Measurements from ENCODE around the gene XXYLT1. TPM values are rescaled to one million over a fixed set of nuclear protein-coding genes. Genes with fewer than 3 reads are reported as not detected.

Gene XXYLT1
- total RNA-seq, 2 donors from 2014 or later, result 1.3 to 4.2 TPM

- 91 to 100% methylated on average over 2 to 3 of the region's 3 CpGs for WGBS, 2 donors
- no peaks in the 10 kb centered on the region for H3K9me3 ChIP-seq
- TF ChIP-seq CTCF (IDR thresholded peaks at IDR 0.05) (no peak), POLR2A (IDR thresholded peaks at IDR 0.05) (no peak)
- H3K4me1 ChIP-seq, result no peaks in the 10 kb centered on the region
- ATAC-seq, result no peak
- no peak overlapping the region for H3K27ac ChIP-seq
- DNase-seq, result no peak
- no peaks in the 10 kb centered on the region for H3K27me3 ChIP-seq
- no peak overlapping the region for H3K4me3 ChIP-seq
- H3K36me3 ChIP-seq (replicated peaks in 1 of 2; ENCODE audit: insufficient read depth in 1 of 2, low read depth in 2 of 2), result no peaks in the 10 kb centered on the region
- intact Hi-C loops (cut with DNase I), result no loop called here
These were observed 45.9 kb downstream of the XXYLT1 start for GRCh38 chr3:195224980-195225580.

- H3K27ac ChIP-seq, result peak overlapping the region in 1 of 4 donors; percentile 12
- WGBS, 2 donors, result 81 to 83% methylated on average over 9 to 12 of the region's 12 CpGs
- no peak overlapping the region for H3K4me3 ChIP-seq
- no peak for ATAC-seq
- H3K4me1 ChIP-seq, result no peaks in the 10 kb centered on the region
- H3K36me3 ChIP-seq (replicated peaks in 1 of 2; ENCODE audit: insufficient read depth in 1 of 2, low read depth in 2 of 2), result no peaks in the 10 kb centered on the region
- no peaks in the 10 kb centered on the region for H3K9me3 ChIP-seq
- no peak for DNase-seq
- intact Hi-C loops (cut with DNase I), result no loop called here
- no peaks in the 10 kb centered on the region for H3K27me3 ChIP-seq
- no peak for TF ChIP-seq POLR2A (IDR thresholded peaks at IDR 0.05)
- TF ChIP-seq CTCF (IDR thresholded peaks at IDR 0.05), result no peak
These were observed 46.6 kb downstream of the XXYLT1 start for GRCh38 chr3:195224156-195224979.

- 90 to 94% methylated on average over 12 to 15 of the region's 15 CpGs for WGBS, 2 donors
- DNase-seq (no peak), ATAC-seq (no peak)
- Histone ChIP-seq H3K36me3 (replicated peaks in 1 of 2; ENCODE audit: insufficient read depth in 1 of 2, low read depth in 2 of 2) (no peaks in the 10 kb centered on the region), H3K4me3 (no peak overlapping the region), H3K9me3 (no peaks in the 10 kb centered on the region), H3K27ac (no peak overlapping the region), H3K27me3 (no peaks in the 10 kb centered on the region), H3K4me1 (no peaks in the 10 kb centered on the region)
- intact Hi-C loops (cut with DNase I), result no loop called here
- TF ChIP-seq POLR2A (IDR thresholded peaks at IDR 0.05) (no peak), CTCF (IDR thresholded peaks at IDR 0.05) (no peak)
These were observed 48.9 kb downstream of the XXYLT1 start for GRCh38 chr3:195221876-195222617.

GRCh38 chr3:195221015-195221853 lies 49.7 kb downstream of the XXYLT1 start:
- no peaks in the 10 kb centered on the region for H3K4me1 ChIP-seq
- no peak overlapping the region for H3K27ac ChIP-seq
- no peak overlapping the region for H3K4me3 ChIP-seq
- no peak for TF ChIP-seq POLR2A (IDR thresholded peaks at IDR 0.05)
- TF ChIP-seq CTCF (IDR thresholded peaks at IDR 0.05), result no peak
- intact Hi-C loops (cut with DNase I), result no loop called here
- DNase-seq (no peak), ATAC-seq (no peak)
- H3K27me3 ChIP-seq, result no peaks in the 10 kb centered on the region
- H3K36me3 ChIP-seq (replicated peaks in 1 of 2; ENCODE audit: insufficient read depth in 1 of 2, low read depth in 2 of 2), result no peaks in the 10 kb centered on the region
- no peaks in the 10 kb centered on the region for H3K9me3 ChIP-seq
- 85 to 88% methylated on average over 6 to 9 of the region's 9 CpGs for WGBS, 2 donors
